C1 segment of cervical spinal cord (tissue), 14 donors: Measurements from ENCODE around the gene CXXC1.
"Not testable (repeated sequence)": the region's sequence is repeated elsewhere in the genome, so short reads cannot be mapped to it uniquely, and the experiment has no call there.

Experiments used
- DNase-seq, 14 donors: peaks; one replicate each; lab custom pipeline; 2025; lab: John Stamatoyannopoulos, UW

CXXC1 gene

DNA sequence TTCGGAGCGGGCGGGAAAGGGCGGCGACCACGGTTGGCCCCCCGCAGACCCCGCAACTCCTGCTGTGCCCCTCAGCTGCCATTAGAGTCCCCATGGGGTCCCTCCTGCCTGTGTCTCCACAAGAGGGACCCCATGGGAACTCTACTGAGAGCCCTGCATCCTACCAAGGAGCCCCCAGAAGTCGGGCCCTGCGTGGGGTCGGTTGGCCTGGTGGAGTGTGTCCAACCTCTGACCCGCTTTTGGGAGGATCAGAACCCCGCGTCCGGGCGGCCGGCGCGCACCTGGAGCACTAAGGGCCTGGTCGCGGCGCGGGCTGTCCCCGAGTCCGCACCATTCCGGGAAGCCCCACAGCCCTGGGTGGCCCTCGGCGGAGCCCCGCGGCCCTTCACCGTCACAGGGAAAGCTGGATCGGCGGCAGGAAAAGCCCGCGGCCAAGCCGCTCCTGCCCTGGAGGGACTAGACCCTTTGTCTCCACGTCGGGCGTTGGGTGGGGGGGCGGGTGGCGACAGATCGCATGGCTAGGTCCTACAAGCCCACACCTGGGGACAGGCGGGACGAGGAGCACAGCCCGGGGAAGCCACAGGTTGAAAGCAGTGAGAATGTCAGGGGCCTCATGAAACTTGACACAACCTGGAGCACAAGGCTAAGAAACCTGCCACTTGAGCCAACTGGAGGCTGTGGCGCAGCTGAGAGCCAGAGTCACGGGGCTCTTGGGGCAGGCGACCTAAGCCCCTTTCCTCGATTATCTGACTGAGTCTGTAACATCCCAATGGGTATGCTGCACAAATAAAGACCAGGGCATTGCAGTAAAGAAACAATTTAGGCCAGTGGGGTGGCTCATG lies 11.2 kb upstream of the CXXC1 start:
- DNase-seq = no peak

DNA sequence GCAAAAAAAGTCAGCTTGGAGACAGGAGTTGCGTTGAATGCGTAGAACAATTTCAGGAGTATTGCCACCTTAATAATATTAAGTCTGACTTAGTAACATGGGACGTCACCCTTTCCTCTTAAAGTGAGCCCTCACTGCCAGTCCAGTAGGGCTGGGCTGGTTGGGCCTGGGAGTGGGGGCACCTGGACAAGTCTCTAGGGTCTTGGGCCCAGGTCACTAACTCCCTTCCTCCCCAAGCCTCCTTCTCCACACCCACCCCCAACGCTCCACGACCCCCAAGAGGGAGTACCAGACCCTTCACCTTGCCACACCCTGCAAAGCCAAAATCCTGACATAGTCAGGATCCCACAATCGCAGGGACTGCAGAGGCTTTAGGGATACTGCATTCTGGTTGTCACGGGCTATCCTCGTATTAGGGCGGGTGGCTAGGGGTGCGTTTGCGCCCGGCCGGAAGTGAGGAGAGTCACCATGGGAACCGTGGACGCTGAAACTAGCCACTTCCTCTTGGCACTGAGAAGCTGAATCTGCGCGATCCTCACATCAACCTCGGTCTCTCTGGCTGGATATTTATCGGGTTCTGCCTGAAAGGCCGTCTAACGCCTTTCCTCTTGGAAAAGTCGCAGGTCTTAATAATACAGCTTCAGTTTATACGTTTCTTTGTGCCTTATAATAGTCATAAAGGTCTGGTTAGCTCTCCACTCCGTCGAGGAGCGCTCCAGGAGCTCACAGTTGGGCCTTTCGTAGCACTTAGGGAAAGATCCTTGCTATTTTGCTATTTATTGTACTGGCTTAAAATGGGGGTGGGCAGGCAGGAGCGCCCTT lies 10.3 kb upstream of the CXXC1 start:
- DNase-seq = peak in 12 of 14 donors; percentile 13 to 72 (median 34)

DNA sequence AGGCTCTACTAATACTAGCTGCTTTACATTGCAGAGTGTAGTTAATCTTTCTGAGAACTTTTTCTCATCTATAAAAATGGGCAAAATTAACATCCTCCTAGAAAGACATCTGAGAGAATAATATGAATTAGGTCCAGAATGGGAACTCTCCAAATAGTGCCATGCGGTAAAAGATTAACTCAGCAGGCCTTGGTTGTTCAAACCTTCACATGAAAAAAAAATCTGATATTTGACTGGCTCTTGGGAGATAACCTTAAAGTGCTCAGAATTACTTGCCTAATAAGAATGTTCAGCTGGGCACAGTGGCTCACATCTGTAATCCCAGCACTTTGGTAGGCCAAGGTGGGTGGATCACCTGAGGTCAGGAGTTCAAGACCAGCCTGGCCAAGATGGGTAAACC lies 5.5 kb upstream of the CXXC1 start:
- DNase-seq = no peak

GRCh38 chr18:50289108-50289443 lies 1.6 kb upstream of the CXXC1 start:
- no peak for DNase-seq

GRCh38 chr18:50288348-50289107 lies 1.0 kb upstream of the CXXC1 start:
- not testable (repeated sequence) for DNase-seq

GRCh38 chr18:50287028-50287440 lies 458 bp downstream of the CXXC1 start:
- peak in 2 of 14 donors; percentile 57 to 63 for DNase-seq

GRCh38 chr18:50286391-50287027 lies 983 bp downstream of the CXXC1 start:
- peak in 4 of 14 donors; percentile 20 to 53 (median 30) for DNase-seq

GRCh38 chr18:50285631-50286321 lies 1.7 kb downstream of the CXXC1 start:
- DNase-seq = no peak

GRCh38 chr18:50285071-50285470 lies 2.4 kb downstream of the CXXC1 start:
- DNase-seq = no peak

DNA sequence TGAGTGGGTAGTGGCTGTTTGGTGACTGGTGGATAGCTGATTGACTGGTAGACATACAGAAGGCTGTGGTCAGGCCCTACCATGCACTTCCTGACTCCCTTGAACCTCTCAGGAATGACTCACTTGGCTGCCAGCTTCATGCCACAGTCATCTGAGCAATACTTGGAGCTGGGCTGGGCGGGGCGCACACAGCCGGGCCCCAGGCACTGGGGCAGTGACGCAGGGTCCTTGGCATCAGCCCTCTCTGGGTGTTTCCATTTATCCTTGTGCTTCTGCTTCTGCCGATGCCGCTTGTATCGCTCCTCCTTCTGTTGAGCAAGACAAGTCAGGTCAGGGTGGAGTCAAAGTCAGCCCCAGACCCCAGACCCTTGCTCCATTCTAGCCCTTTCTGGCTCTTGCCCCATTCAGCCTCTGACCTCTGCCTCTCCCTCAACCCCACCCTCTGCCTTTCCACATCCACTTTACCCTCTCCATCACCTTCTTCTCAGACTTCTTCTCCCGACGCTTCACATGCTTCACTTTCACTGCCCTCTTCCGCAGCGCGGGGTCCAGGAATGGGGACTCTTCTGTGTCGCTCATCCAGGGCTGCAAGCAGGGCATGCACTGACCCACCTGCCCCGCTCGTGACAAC lies 3.1 kb downstream of the CXXC1 start:
- no peak for DNase-seq

DNA sequence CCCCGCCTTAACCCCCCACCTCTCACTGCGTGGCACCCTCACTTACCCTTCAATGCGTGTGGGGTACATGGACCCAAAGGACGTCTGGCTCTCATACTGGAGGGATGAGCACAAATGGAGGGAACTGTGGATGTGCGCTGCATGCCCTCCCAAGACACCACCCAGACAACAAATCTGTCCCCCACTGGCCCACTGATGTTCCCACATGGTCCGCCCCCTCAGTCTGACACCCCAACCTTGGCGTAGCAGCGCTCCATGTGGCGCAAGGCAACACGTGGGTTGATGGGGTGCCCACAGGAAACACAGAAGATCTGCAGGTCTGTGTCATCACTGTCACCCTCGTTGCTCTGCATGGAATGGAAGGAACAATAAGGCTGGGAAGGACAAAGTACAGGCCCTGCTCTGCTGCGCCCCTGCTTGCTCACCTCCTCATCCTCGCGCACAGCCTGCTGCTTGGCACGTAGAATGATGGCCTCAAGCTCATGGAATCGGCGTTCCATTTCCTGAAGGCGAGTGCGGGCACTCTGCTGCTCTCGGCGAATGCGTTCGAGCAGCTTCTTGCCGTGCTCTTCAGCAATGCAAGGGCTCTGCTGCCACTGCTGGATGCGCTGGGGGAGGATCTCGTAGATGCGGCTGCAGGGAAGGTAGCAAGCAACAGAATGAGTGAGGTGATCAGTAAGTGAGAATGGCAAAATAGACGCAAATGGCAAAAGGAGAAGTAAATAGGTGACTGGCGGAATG lies 3.9 kb downstream of the CXXC1 start:
- DNase-seq = no peak

DNA sequence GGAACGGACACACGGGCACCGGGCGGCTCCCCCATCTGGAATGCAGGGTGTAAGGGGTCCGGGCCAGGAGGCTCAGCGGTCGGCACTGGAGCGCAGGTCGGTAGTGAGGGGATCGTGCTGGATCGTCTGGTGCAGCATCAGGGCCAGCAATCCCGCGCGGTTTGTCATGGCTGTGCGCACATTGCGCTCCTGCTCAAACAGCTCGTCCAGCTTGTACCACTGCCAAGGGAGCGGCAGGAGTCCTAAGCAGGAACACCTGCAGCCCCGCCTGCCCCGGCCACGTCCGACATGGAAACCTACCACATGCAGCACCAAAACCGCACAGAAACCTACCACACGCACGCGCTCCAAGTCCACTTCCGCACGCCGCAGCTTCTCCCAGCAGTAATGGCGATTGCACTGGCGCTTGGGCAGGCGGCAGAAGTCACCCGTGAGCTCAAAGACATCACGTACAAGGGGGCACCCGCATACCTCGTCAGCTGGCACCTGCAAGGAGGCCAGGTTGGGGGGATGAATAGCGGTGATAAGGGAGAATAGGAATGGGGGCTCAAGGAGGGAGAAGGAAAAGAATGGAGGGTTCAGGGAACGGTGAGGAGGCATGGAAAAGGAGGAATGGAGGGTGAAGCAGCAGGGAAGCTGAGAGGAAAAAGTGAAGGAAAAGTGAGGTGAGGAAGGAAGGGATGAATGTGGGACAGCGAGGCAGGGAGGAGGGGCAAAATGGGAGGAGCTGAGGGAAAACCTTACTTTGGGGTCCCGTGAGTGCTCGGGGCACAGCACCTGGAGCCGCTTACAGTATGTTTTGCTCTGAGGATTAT lies 4.8 kb downstream of the CXXC1 start:
- peak in 1 of 14 donors; percentile 21 for DNase-seq

- no peak for DNase-seq
Measured at GRCh38 chr18:50281972-50282520, 5.4 kb downstream of the CXXC1 start.

DNA sequence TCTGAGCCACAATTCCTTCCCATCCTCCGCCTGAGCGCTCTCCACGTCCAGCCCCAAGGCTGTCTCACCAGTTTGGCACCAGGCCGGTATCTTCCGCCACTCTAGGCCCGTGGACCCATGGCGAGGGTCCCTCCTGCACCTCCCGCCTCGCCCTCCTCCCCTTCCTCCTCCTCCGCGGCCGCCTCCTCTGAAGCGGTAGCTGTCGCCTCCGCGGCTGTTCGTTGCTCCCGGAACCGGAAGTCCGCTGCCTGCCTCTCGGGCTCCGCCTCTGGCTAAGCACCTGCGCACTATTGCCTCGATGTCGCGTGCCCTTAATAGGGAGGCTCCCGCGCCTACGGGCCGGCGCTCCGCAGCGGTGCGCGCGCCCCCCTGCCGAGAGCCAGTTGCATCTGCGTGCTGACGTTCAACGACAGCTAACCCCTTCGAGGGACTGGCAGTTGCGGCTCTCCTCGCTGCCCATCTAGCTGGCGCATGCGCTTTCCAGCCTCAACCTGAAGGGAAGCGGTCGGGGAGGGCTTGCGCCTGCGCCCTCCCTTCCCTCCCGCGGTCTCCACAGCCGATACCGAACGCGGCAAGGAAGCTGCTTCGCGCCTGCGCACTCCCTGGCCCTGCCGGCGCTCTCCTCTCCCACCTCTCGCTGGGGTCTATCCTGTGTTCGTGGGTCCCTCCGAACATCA lies 6.1 kb downstream of the CXXC1 start, which contains the start of gene MBD1:
TSS of gene MBD1 (minus strand) at position 229 of the 677 bp plus-strand sequence. CDS start 1,531 bp downstream, outside the sequence.
- DNase-seq = peak; percentile 85 to 100 (median 98)

- no peak for DNase-seq
Measured at GRCh38 chr18:50280707-50281294, 6.7 kb downstream of the CXXC1 start.

- DNase-seq = no peak
Measured at GRCh38 chr18:50279752-50280151, 7.7 kb downstream of the CXXC1 start.

- no peak for DNase-seq
Measured at GRCh38 chr18:50277942-50278341, 9.6 kb downstream of the CXXC1 start.
